ENCODE data around the gene THEMIS. TPM values are rescaled to one million over a fixed set of nuclear protein-coding genes. Genes with fewer than 3 reads are reported as not detected.

Gene THEMIS
- total RNA-seq (1 to 10 TPM in 1 of 9 donors, under 1 TPM in 3, not detected in 5; 0.14 to 2.3 (median 0.58) TPM), polyA plus RNA-seq (under 1 TPM in 1 of 2 donors, not detected in 1; 0.01 TPM)
- long read RNA-seq, donor 1 = 0 reads
- long read RNA-seq, donor 2 = 0 reads
- long read RNA-seq, donor 3 = 0 reads

GRCh38 chr6:127900935-127901334 lies at the start of gene THEMIS:
TSS of gene THEMIS (minus strand) at chr6:127901058. CDS start at chr6:127900932, 126 bp downstream.
- Histone ChIP-seq H3K4me1 (peaks cover 0 to 4% (median 0%) of the 10 kb centered on the region in 12 donors), H3K27me3 (no peaks in the 10 kb centered on the region), H3K27ac (peak within 1 kb of the TSS in 1 of 12 donors; percentile 68), H3K9me3 (peaks cover 0 to 11% (median 0%) of the 10 kb centered on the region in 12 donors), H3K4me3 (peak within 1 kb of the TSS in 2 of 12 donors; percentile 6 to 48), H3K36me3 (no peaks in the 10 kb centered on the region)
- TF ChIP-seq, protein P1, sequence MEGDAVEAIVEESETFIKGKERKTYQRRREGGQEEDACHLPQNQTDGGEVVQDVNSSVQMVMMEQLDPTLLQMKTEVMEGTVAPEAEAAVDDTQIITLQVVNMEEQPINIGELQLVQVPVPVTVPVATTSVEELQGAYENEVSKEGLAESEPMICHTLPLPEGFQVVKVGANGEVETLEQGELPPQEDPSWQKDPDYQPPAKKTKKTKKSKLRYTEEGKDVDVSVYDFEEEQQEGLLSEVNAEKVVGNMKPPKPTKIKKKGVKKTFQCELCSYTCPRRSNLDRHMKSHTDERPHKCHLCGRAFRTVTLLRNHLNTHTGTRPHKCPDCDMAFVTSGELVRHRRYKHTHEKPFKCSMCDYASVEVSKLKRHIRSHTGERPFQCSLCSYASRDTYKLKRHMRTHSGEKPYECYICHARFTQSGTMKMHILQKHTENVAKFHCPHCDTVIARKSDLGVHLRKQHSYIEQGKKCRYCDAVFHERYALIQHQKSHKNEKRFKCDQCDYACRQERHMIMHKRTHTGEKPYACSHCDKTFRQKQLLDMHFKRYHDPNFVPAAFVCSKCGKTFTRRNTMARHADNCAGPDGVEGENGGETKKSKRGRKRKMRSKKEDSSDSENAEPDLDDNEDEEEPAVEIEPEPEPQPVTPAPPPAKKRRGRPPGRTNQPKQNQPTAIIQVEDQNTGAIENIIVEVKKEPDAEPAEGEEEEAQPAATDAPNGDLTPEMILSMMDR (IDR thresholded peaks at IDR 0.05) = no peak
- TF ChIP-seq POLR2A (IDR thresholded peaks at IDR 0.05) = no peak
- intact Hi-C loops (cut with DNase I) = no loop called here
- 71 to 82% (median 75%) methylated on average over 2 of the region's 2 CpGs for WGBS, 4 donors
- ATAC-seq (no peak), DNase-seq (no peak)

GRCh38 chr6:127949251-127949650 lies 48.4 kb upstream of the THEMIS start:
- peaks cover 0 to 10% (median 0%) of the 10 kb centered on the region in 12 donors for H3K9me3 ChIP-seq
- no peak overlapping the region for H3K4me3 ChIP-seq
- H3K36me3 ChIP-seq = no peaks in the 10 kb centered on the region
- ATAC-seq = no peak
- no peak overlapping the region for H3K27ac ChIP-seq
- 88 to 96% (median 92%) methylated on average over 3 of the region's 3 CpGs for WGBS, 4 donors
- TF ChIP-seq, protein P1 (IDR thresholded peaks at IDR 0.05) = no peak
- no peak for TF ChIP-seq POLR2A (IDR thresholded peaks at IDR 0.05)
- peaks cover 0 to 7% (median 0%) of the 10 kb centered on the region in 12 donors for H3K4me1 ChIP-seq
- no peak for DNase-seq
- intact Hi-C loops (cut with DNase I) = no loop called here
- no peaks in the 10 kb centered on the region for H3K27me3 ChIP-seq

GRCh38 chr6:127946388-127946787 lies 45.5 kb upstream of the THEMIS start:
- ATAC-seq = no peak
- TF ChIP-seq POLR2A (IDR thresholded peaks at IDR 0.05) = no peak
- TF ChIP-seq, protein P1 (IDR thresholded peaks at IDR 0.05) = no peak
- 90 to 98% (median 96%) methylated on average over 2 of the region's 2 CpGs for WGBS, 4 donors

DNA sequence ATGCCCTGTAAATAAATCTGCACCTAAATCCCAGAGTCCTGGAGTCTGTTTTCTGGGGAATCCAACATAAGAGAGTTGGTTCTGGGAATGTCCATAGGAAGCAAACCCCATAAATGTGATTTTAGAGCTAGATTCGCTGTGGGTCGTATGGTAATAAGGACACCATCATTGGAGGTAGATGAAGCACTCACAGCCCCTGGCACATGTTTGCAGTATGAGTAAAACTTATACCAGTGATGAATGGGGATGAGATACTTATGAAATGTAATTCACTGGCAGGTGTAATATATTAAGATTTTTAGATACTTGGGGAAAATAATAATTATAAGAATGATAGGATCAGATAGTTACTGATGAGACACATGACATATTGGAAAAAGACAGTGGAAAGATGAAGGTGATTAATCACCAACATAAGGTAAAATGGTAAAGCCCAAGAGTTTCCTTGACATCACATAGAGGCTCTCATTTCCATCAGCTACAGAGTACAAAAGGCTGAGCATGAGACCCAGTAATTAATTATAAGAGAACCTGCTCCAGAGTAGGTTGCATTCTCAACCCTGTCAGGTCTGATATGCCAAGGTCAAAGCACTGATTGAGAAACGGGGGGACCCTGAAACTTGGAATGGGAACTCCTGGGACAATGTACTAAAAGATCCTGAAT lies 44.7 kb upstream of the THEMIS start:
- 86 to 92% (median 88%) methylated on average over 3 of the region's 3 CpGs for WGBS, 4 donors
- peaks cover 0 to 10% (median 0%) of the 10 kb centered on the region in 12 donors for H3K9me3 ChIP-seq
- intact Hi-C loops (cut with DNase I) = no loop called here
- no peak for TF ChIP-seq POLR2A (IDR thresholded peaks at IDR 0.05)
- TF ChIP-seq, protein P1 (IDR thresholded peaks at IDR 0.05) = no peak
- H3K4me1 ChIP-seq = peaks cover 0 to 3% (median 0%) of the 10 kb centered on the region in 12 donors
- no peak overlapping the region for H3K4me3 ChIP-seq
- H3K27ac ChIP-seq = no peak overlapping the region
- ATAC-seq (no peak), DNase-seq (no peak)
- H3K36me3 ChIP-seq = no peaks in the 10 kb centered on the region
- no peaks in the 10 kb centered on the region for H3K27me3 ChIP-seq

More at GRCh38 chr6:127946388-127946787, 45.5 kb upstream of the THEMIS start:
- H3K4me3 ChIP-seq = no peak overlapping the region
- DNase-seq = no peak
- H3K27ac ChIP-seq = no peak overlapping the region
- H3K27me3 ChIP-seq = no peaks in the 10 kb centered on the region
- H3K4me1 ChIP-seq = peaks cover 0 to 7% (median 0%) of the 10 kb centered on the region in 12 donors
- intact Hi-C loops (cut with DNase I) = no loop called here
- peaks cover 0 to 10% (median 0%) of the 10 kb centered on the region in 12 donors for H3K9me3 ChIP-seq
- no peaks in the 10 kb centered on the region for H3K36me3 ChIP-seq

All from heart left ventricle (tissue), 16 donors.